Fibroblast of skin of back (primary cell): ENCODE results near the gene GRM5.
"Not testable (repeated sequence)": the region's sequence is repeated elsewhere in the genome, so short reads cannot be mapped to it uniquely, and the experiment has no call there.

ENCODE experiments used
- DNase-seq: peaks from one replicate; pipeline ENCODE4 v3.0.0-alpha.2; 2013

The GRM5 gene

GRCh38 chr11:88484873-88485621 is 580.7 kb downstream of the GRM5 start:
- DNase-seq: peak; percentile 46

- peak; percentile 80 for DNase-seq
Measured at GRCh38 chr11:88482871-88483301, 582.9 kb downstream of the GRM5 start.

GRCh38 chr11:88480223-88480622 is 585.6 kb downstream of the GRM5 start:
- DNase-seq: peak; percentile 97

DNA sequence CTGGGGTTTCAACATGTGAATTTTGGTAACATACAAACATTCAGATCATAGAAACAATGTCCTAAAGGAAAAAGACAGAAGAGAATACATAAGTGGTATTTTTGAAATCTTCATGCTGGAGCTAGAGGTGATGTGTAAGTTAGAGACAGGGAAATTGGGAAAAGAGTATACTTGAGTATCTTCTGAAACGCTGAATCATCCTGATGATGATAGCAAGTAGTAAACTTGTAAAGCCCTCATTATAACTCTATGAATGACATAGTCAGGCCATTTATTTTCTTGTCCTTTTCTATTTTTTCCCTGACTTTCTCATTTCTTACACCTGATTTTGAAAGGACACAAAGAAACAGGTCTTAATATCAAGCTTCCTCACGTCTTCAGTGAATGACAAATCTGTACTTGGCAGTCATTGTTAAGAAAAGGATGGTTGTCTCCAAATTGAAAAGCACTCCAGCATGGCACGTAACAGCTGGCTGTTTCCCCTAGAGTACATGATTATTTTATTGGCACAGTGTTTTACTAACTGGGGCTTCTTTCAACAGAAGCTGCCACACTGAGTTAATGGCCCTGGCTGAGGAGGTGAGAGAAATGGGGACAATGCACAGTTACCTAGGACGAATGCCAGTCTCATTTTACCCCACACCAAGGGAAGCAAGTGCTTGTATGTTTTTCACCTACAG is 587.5 kb downstream of the GRM5 start:
- no peak for DNase-seq

GRCh38 chr11:88475991-88476418 is 589.8 kb downstream of the GRM5 start:
- DNase-seq: peak; percentile 76

DNA sequence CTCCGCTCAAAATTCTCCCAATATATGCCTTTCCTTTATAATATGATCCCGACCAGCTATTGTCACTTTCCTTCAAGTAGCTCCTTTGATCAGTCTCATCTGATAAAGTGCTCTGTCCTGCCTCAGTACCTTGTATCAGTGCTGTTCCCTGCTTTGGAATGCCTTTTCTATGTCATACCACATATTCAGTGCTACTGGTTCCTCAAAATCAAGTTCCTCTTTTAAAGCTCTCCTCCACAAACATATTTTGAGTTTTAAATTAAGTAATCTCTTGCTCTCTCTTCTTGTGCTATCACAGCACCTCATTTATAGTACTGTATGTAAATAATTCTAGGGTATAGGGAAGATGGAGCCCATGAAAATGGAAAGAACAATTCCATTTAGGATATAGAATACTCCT is 591.1 kb downstream of the GRM5 start:
- no peak for DNase-seq

GRCh38 chr11:88469561-88470225 is 596.1 kb downstream of the GRM5 start:
- peak; percentile 62 for DNase-seq

GRCh38 chr11:88464528-88464927 is 601.3 kb downstream of the GRM5 start:
- DNase-seq: no peak

- DNase-seq: not testable (repeated sequence)
Measured at GRCh38 chr11:88463301-88463700, 602.5 kb downstream of the GRM5 start.

- DNase-seq: not testable (repeated sequence)
Measured at GRCh38 chr11:88458047-88458446, 607.7 kb downstream of the GRM5 start.

DNA sequence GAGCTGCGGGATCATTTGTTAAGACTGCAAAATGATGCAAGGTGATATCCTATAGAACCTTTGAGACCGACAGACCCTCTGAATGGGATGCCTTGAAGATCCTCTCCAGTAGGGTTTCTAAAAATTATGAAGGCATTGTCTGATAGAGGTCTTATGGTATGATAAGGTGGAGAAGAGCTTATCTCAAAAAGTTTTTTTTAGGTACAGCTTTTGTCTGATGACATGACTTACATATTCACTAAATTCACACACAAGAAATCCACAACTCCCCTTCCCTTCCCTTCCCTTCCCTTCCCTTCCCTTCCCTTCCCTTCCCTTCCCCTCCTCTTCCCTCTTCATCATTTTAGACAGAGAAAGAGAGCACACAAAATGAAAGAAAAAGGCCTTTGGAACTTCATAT is 609.8 kb downstream of the GRM5 start:
- DNase-seq: no peak

DNA sequence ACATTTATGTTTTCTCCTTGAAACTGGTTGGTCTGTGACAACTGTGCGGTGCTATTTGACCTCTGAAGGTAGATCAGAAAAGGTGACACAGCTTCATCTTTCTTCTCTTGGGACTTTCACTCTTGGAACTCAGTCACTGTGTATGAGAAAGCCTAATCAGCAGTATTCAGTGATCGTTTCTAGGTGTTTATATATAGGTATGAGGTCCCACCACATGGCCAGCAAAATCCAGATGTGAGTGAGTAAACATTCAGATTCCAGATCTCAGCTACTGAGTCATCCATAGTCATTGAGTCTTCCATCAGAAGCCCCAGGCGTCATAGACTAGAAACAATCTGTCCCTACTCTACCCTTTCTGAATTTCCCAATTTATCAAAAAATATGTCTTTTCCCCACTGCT is 610.9 kb downstream of the GRM5 start:
- no peak for DNase-seq
